HEK293T (cell line): ENCODE results near the gene TTK.

Source experiments
- ARNT ChIP-seq: fragments of 450-650 bp; IDR thresholded peaks from 2 replicates; pipeline ENCODE4 v1.6.1; 2017; ENCODE audit warnings: mild to moderate bottlenecking
- BHLHE40 ChIP-seq: fragments of 450-650 bp; IDR thresholded peaks from 2 replicates; pipeline ENCODE4 v1.6.1; 2016; ENCODE audit warnings: mild to moderate bottlenecking, moderate library complexity, borderline replicate concordance
- ELF4 ChIP-seq: fragments of 450-650 bp; IDR thresholded peaks from 2 replicates; pipeline ENCODE4 v1.6.1; 2017; ENCODE audit warnings: antibody characterized with exemption
- FOXA1 ChIP-seq: fragments of 450-650 bp; IDR thresholded peaks from 2 replicates; pipeline ENCODE4 v1.6.1; 2016; ENCODE audit warnings: mild to moderate bottlenecking
- FOXK2 ChIP-seq: fragments of 450-650 bp; IDR thresholded peaks from 2 replicates; pipeline ENCODE4 v1.6.1; 2016; ENCODE audit warnings: mild to moderate bottlenecking
- FOXM1 ChIP-seq: fragments of 450-650 bp; IDR thresholded peaks from 2 replicates; pipeline ENCODE4 v1.6.1; 2017; ENCODE audit warnings: mild to moderate bottlenecking, borderline replicate concordance
- PKNOX1 ChIP-seq: fragments of 450-650 bp; IDR thresholded peaks from 2 replicates; pipeline ENCODE4 v1.6.1; 2016
- TARDBP ChIP-seq: fragments of 450-650 bp; IDR thresholded peaks from 2 replicates; pipeline ENCODE4 v1.6.1; 2016
- ZNF384 ChIP-seq: fragments of 450-650 bp; IDR thresholded peaks from 2 replicates; pipeline ENCODE4 v1.6.1; 2016

GRCh38 chr6:80060774-80061173 is 56.3 kb downstream of the TTK start:
- TF ChIP-seq TARDBP: no peak
- TF ChIP-seq BHLHE40: no peak
- no peak for TF ChIP-seq FOXM1
- no peak for TF ChIP-seq PKNOX1
- no peak for TF ChIP-seq FOXA1
- no peak for TF ChIP-seq ARNT
- TF ChIP-seq FOXK2: no peak
- TF ChIP-seq ELF4: no peak
- TF ChIP-seq ZNF384: no peak
